ENCODE results near the gene C1orf232.

DNA sequence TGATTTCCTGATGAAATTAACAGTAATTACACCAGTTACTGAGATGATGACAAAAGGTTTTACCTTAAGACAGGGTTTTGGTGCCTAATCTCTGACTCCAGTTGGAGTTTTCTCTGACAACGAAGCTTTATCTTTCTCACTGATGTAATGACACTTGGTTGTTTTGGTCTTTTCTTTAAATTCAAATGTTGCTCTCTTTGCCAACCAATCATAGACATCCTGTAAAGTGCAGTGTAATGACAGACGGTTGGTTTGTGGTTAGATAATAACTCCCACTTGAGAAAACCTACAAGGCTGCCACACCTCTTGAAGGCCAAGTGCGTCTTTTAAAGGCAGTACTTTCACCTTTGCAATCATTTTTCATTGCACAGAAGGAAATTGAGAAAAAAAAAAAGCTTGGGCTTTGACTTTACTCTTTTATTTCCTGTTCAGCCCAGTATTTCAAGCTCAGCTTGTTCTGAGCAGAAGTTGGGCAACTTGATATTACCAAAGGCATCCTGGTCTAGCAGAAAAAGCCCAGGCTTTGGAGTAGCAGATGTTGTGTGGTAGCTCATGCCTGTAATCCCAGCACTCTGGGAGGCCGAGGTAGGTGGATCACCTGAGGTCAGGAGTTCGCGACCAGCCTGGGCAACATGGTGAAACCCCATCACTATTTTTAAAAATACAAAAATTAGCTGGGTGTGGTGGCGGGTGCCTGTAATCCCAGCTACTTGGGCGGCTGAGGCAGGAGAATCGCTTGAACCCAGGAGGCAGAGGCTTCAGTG lies 42.3 kb downstream of the C1orf232 start:
- TF ChIP-seq, protein P1, sequence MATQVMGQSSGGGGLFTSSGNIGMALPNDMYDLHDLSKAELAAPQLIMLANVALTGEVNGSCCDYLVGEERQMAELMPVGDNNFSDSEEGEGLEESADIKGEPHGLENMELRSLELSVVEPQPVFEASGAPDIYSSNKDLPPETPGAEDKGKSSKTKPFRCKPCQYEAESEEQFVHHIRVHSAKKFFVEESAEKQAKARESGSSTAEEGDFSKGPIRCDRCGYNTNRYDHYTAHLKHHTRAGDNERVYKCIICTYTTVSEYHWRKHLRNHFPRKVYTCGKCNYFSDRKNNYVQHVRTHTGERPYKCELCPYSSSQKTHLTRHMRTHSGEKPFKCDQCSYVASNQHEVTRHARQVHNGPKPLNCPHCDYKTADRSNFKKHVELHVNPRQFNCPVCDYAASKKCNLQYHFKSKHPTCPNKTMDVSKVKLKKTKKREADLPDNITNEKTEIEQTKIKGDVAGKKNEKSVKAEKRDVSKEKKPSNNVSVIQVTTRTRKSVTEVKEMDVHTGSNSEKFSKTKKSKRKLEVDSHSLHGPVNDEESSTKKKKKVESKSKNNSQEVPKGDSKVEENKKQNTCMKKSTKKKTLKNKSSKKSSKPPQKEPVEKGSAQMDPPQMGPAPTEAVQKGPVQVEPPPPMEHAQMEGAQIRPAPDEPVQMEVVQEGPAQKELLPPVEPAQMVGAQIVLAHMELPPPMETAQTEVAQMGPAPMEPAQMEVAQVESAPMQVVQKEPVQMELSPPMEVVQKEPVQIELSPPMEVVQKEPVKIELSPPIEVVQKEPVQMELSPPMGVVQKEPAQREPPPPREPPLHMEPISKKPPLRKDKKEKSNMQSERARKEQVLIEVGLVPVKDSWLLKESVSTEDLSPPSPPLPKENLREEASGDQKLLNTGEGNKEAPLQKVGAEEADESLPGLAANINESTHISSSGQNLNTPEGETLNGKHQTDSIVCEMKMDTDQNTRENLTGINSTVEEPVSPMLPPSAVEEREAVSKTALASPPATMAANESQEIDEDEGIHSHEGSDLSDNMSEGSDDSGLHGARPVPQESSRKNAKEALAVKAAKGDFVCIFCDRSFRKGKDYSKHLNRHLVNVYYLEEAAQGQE (IDR thresholded peaks at IDR 0.05), result no peak
- TF ChIP-seq ZFP36 (IDR thresholded peaks at IDR 0.05; ENCODE audit: borderline replicate concordance, partially characterized antibody), result no peak
- TF ChIP-seq GATA3 (IDR thresholded peaks at IDR 0.05; ENCODE audit: borderline replicate concordance), result no peak
- TF ChIP-seq, protein P2, sequence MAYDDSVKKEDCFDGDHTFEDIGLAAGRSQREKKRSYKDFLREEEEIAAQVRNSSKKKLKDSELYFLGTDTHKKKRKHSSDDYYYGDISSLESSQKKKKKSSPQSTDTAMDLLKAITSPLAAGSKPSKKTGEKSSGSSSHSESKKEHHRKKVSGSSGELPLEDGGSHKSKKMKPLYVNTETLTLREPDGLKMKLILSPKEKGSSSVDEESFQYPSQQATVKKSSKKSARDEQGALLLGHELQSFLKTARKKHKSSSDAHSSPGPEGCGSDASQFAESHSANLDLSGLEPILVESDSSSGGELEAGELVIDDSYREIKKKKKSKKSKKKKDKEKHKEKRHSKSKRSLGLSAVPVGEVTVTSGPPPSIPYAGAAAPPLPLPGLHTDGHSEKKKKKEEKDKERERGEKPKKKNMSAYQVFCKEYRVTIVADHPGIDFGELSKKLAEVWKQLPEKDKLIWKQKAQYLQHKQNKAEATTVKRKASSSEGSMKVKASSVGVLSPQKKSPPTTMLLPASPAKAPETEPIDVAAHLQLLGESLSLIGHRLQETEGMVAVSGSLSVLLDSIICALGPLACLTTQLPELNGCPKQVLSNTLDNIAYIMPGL (CRISPR knock-in tag; IDR thresholded peaks at IDR 0.05; ENCODE audit: borderline replicate concordance), result no peak

Data from A549 (cell line).